HL-60 (cell line): ENCODE data around the gene PASD1.
"Not testable (repeated sequence)": the region's sequence is repeated elsewhere in the genome, so short reads cannot be mapped to it uniquely, and the experiment has no call there.

Experiments used
- DNase-seq, 2 experiments: peaks; one replicate each; pipeline ENCODE4 v3.0.0-alpha.2; 2010 to 2020; ENCODE audit warnings: low read depth in 1 of 2, low spot score in 1 of 2
- H3K27ac ChIP-seq: fragments of 250-450 bp; sonication (Bioruptor Pico); replicated peaks from 2 replicates; pipeline ENCODE4 v1.5.1; 2020; ENCODE audit warnings: mild to moderate bottlenecking, moderate library complexity
- H3K27me3 ChIP-seq: fragments of 250-450 bp; sonication (Bioruptor Pico); 2 replicates; pipeline ENCODE4 v1.5.1; 2021; ENCODE audit warnings: mild to moderate bottlenecking, moderate library complexity; ENCODE audit not compliant: insufficient read depth, poor library complexity, severe bottlenecking
- H3K4me3 ChIP-seq: replicated peaks from 2 replicates; pipeline ENCODE4 v1.5.1; 2011; ENCODE audit warnings: mild to moderate bottlenecking, control low read depth, low read length; ENCODE audit not compliant: insufficient read depth
- GABPA ChIP-seq: IDR thresholded peaks from 2 replicates; pipeline ENCODE4 v1.6.1; 2012; ENCODE audit warnings: low read depth
- POLR2AphosphoS5 ChIP-seq: IDR thresholded peaks from 2 replicates; pipeline ENCODE4 v1.6.1; 2012; ENCODE audit warnings: low read depth
- REST ChIP-seq: IDR thresholded peaks from 2 replicates; pipeline ENCODE4 v1.6.1; 2012; ENCODE audit warnings: low read depth; ENCODE audit not compliant: insufficient replicate concordance
- SPI1 ChIP-seq: IDR thresholded peaks from 2 replicates; pipeline ENCODE4 v1.6.1; 2012; ENCODE audit warnings: low read depth, mild to moderate bottlenecking, borderline replicate concordance
- TF ChIP-seq, protein P1 (sequence below): IDR thresholded peaks from one replicate; pipeline ENCODE4 v1.5.1; 2011; ENCODE audit warnings: low read length, control low read depth, inconsistent platforms; ENCODE audit not compliant: insufficient read depth

Gene PASD1

GRCh38 chrX:151694121-151694520, 130.6 kb downstream of the PASD1 start:
- Histone ChIP-seq H3K27me3 (no peaks in the 10 kb centered on the region), H3K27ac (no peak overlapping the region), H3K4me3 (no peak overlapping the region)
- DNase-seq = no peak
- TF ChIP-seq, protein P1, sequence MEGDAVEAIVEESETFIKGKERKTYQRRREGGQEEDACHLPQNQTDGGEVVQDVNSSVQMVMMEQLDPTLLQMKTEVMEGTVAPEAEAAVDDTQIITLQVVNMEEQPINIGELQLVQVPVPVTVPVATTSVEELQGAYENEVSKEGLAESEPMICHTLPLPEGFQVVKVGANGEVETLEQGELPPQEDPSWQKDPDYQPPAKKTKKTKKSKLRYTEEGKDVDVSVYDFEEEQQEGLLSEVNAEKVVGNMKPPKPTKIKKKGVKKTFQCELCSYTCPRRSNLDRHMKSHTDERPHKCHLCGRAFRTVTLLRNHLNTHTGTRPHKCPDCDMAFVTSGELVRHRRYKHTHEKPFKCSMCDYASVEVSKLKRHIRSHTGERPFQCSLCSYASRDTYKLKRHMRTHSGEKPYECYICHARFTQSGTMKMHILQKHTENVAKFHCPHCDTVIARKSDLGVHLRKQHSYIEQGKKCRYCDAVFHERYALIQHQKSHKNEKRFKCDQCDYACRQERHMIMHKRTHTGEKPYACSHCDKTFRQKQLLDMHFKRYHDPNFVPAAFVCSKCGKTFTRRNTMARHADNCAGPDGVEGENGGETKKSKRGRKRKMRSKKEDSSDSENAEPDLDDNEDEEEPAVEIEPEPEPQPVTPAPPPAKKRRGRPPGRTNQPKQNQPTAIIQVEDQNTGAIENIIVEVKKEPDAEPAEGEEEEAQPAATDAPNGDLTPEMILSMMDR = no peak
- no peak for TF ChIP-seq POLR2AphosphoS5
- no peak for TF ChIP-seq GABPA
- no peak for TF ChIP-seq SPI1
- TF ChIP-seq REST = no peak

- no peaks in the 10 kb centered on the region for H3K27me3 ChIP-seq
- no peak within 1 kb of the TSS for H3K4me3 ChIP-seq
- no peak for DNase-seq
- TF ChIP-seq, protein P1 = no peak
- TF ChIP-seq SPI1 (no peak), REST (no peak), GABPA (no peak), POLR2AphosphoS5 (no peak)
- H3K27ac ChIP-seq = no peak within 1 kb of the TSS
Observed at GRCh38 chrX:151694661-151695582, 131.4 kb downstream of the PASD1 start, which contains the start of gene PRRG3. Gene PRRG3 (plus strand): TSS chrX:151695458. CDS start chrX:151698815, 3,357 bp downstream.

DNA sequence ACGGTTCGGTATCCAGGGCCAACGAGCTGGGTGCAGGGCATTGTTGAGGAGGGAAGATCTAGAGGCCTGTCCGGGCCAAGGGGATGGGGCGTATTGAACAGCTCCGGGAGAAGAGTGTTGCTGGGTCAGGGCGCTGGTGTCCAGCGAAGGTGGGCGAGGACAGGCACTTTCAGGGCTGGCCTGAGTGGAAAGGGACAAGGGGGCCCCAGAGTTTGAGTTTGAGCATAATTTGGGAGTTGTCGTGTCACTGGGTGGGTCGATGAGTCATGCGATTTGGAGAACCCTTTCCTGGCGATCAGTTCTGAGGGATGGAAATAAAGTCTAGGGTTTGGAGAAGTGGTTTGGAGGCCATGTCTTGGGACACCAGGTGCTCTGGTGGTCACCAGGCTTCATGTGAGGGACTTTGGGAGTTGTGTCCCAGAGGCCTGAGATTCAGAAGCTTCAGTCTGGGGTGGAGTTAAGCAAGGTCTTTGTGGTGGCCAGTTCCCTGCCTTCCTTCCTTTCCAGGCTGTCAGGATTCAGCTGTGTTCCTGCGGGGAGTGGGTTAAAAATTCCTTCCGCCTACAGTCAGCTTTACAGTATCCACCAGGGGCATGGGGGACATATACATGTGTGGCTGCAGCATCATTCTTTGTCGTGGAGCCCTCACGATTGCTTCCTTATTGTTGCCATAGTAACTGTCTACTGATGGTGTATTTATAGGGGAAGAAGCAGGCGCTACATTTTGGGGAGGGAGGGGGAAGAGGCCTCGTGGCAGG, 132.3 kb downstream of the PASD1 start:
- TF ChIP-seq SPI1 = no peak
- no peak for TF ChIP-seq REST
- TF ChIP-seq, protein P1 = no peak
- Histone ChIP-seq H3K27me3 (no peaks in the 10 kb centered on the region), H3K27ac (no peak overlapping the region), H3K4me3 (no peak overlapping the region)
- no peak for DNase-seq

DNA sequence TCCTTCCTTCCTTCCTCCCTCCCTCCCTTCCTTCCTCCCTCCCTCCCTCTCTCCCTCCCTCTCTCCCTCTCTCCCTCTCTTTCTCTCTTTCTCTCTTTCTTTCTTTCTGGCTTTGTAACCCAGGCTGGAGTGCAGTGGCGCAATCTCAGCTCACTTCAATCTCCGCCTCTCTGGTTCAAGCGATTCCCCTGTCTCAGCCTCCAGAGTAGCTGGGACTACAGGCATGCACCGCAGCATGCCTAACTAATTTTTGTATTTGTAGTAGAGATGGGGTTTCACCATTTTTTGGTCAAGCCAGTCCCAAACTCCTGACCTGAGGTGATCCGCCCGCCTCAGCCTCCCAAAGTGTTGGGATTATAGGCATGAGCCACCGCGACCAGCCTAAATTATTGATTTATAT, 133.6 kb downstream of the PASD1 start:
- H3K27me3 ChIP-seq, DNase-seq, H3K4me3 ChIP-seq, H3K27ac ChIP-seq: not testable (repeated sequence)
